Smooth muscle cell of the coronary artery (primary cell): ENCODE measurements around the gene CARD9. TPM values are rescaled to one million over a fixed set of nuclear protein-coding genes. Genes with fewer than 3 reads are reported as not detected.

ENCODE experiments used
- total RNA-seq: library from RNA; depleted of rRNA; stranded (reverse); fragments of >200 nt; gene quantifications from 2 replicates; pipeline ENCODE4 v1.2.3, GENCODE V29; 2014; ENCODE audit warnings: low replicate concordance

The CARD9 gene
- total RNA-seq: 0.53 and 0.59 TPM in 2 replicates

DNA sequence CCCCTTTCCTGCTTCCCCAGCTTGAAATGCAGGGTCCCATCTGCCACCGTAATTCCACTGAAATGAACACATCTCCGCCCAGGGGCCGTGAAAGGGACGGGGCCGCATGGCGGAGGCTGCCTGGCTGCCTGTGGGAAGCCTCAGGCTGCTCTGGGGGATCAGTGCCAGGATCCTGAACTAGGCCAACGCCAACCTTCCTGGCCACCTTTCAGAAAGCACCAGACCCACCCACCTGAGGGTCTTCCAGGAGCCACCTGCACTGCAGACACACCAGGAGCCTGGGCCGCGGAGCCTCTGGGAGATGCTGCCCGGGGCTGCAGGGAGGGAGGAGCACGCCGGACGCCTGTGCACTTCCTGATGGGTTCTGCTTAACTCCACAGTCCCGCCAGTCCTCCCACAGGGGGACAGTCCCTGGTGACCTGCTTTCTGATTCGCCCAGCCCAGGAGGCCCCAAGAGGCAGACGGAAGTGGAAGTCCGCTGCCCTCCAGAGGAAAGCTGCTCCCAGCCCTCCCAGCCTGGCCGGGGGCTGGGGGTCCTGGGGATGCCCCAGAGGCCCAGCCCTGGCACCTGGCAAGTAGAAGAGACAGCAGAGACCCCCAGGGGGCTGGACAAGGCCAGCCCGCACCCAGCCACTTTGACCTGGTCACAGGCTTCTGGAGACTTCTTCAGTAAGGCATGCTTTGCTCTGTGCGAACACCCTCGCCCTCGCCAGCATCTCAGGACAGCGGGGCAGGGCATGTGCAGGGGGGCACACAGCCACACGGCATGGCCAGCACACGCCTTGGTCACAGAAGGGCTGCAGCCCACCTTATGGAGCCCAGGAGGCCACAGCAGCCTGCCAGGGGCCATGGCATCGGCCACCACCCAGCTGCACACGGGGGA is at the start of gene CARD9:
TSS of gene CARD9 (minus strand) at position 370 of the 883 bp plus-strand sequence. CDS start 1,591 bp downstream, outside the sequence.

DNA sequence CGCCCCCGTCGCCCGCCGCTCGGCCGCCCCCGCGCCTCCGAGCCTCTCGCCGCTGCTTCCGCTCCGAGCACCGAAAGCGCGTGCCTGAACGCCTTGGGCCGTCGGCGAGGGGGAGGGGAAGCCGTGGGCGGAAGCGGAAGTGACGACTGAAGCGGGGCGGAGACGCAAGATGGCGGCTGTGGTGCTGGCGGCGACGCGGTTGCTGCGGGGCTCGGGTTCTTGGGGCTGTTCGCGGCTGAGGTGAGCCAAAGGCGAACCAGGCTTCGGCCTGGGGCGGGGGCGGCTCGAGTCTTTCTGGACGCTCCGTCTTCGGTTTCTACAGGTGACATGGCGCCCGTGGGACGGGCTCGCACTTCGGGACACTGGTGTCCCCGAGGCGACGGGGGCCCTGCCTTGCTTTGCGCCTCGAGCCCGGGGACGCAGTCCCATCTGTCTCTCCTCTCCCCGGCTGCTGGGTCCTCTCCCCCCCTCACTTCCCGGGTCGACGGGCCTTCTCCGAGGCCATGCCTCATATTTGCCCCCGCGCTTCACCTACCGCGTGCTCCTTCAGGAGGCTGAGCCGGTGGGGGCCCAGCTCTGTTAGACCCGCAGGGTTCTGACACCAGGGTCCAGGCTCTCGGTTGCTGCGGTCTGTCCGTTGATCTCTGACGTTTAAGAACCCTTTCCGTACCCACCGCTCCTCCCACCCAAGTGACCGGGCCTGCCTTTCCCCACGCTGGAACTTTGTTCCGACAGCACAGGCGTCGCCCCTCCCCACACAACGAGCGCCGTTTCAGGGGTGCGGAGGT is 37.2 kb upstream of the CARD9 start, which contains the start of the genes ENTR1 and PMPCA:
TSS of gene ENTR1 (minus strand) at position 115 of the 788 bp plus-strand sequence. CDS start 217 bp downstream, outside the sequence.
TSS of gene PMPCA (plus strand) at position 159 of the 788 bp plus-strand sequence. CDS start at position 170, 11 bp downstream.

DNA sequence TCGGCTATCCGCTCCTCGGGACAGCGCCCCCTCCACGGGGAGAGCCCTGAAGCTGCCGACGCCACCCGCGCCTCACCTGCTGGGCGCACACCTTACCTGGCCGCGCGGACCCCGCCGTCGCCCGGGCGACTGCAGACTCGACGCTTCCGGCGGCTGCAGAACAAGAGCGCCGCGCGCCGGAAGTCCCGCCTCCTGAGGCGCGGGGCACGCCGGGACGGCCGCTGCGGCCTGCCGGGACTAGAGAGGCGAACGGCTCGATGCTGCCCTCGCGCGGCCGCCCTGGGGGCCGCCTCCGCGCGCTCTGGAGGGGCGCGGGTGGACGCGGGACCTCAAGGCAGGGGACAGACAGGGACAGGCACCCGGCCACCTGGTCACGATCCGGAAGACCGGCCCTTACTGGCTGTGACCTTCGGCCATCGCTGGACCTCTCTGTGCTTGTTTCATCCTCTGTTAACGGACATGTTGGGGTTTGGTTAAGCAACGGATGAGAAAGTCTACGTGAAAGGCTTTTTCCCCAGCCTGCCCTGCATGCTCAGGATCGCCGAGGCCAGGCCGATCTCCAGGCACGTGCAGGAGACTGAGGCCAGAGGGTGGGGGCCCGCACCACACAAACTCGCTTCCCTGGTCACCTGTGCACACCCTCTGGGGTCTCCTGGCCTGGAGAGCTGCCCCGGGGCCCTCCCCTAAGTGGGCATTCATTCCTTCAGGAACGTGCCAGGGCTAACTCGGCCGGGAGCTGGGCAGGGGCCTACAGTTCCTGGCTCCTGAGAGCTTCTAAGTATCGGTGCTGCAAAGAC is 26.8 kb upstream of the CARD9 start, which contains the start of gene SNAPC4:
TSS of gene SNAPC4 (minus strand) at position 133 of the 797 bp plus-strand sequence. CDS start 1,742 bp downstream, outside the sequence.

DNA sequence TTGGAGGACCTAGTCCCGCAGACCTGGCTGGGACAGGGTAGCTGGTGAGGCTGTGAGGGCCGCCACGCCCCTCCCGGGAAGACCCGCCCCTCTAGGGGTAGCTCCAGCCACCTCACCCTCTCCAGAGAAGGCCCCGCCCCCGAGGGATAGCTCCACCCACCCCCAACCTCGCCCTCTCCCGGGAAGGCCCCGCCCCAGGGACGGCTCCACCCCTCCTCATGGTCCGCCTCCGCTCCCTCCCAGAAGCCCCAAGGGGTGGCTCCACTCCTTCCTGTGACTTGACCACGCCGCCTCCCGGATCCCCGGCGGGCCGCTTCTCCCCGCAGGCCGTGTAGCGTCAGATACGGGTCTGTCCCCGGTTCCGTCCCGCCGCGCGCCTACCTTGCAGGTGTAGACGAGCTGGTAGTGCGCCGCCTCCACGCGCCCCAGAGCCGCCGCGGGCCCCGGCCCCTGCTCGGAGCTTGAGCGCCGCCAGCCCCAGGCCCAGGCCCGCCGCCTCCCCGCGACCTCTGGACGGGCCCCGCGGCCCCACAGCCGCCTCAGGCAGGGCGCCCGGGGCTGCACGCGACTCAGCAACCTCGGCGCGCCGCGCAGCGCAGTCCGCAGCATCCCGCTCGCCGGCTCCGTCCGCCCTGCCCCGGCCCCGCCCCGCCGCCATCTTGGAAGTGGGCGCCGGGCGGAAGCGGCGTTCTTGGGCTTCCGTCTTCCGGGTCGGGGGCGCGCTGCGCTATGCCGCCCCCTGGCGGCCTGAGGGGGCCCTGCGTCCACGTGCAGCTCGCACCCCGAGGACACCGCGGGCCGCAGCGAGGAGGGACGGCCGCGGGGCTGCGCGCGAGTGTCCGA is 10.1 kb downstream of the CARD9 start, which contains the start of gene DNLZ:
TSS of gene DNLZ (minus strand) at position 639 of the 843 bp plus-strand sequence. CDS start at position 609, 30 bp downstream.

GRCh38 chr9:136327304-136327974 is 46.0 kb downstream of the CARD9 start, which contains the start of gene GPSM1:
Gene GPSM1, plus strand, starts transcription at chr9:136327539. Its CDS starts 157 bp downstream, at chr9:136327696.

Other genes starting within 250 kb of the CARD9 start
- gene LHX3, start 168.5 kb downstream of the CARD9 start, total RNA-seq: not detected in 2 replicates
- gene QSOX2, start 127.9 kb downstream of the CARD9 start, total RNA-seq: 3.3 and 7.9 TPM in 2 replicates
- gene CCDC187, start 69.6 kb downstream of the CARD9 start, total RNA-seq: under 0.01 TPM in 1 of 2 replicates, not detected in the other
- gene GPSM1, start 46.1 kb downstream of the CARD9 start, total RNA-seq: 33.7 and 35.2 TPM in 2 replicates
- gene DNLZ, start 9.9 kb downstream of the CARD9 start, total RNA-seq: 5.0 and 10.4 TPM in 2 replicates
- 2.7 and 4.9 TPM in 2 replicates for gene SNAPC4, start 26.5 kb upstream of the CARD9 start, total RNA-seq
- 17.3 and 28.6 TPM in 2 replicates for gene ENTR1, start 36.9 kb upstream of the CARD9 start, total RNA-seq
- 29.3 and 46.5 TPM in 2 replicates for gene PMPCA, start 37.0 kb upstream of the CARD9 start, total RNA-seq
- 2.9 and 3.8 TPM in 2 replicates for gene INPP5E, start 66.2 kb upstream of the CARD9 start, total RNA-seq
- 7.0 and 17.8 TPM in 2 replicates for gene SEC16A, start 109.4 kb upstream of the CARD9 start, total RNA-seq
- gene NOTCH1, start 172.4 kb upstream of the CARD9 start, total RNA-seq: 11.8 and 12.8 TPM in 2 replicates